GM12878 (cell line): ENCODE data around the gene SLC5A6. TPM values are rescaled to one million over a fixed set of nuclear protein-coding genes. Genes with fewer than 3 reads are reported as not detected.

Experiments
- ATAC-seq: fragments of 200-7000 bp; cut with Tn5 transposase; 3 replicates; pipeline ENCODE4 v1.9.1; 2020; ENCODE audit warnings: mild to moderate bottlenecking, moderate library complexity
- BruUV-seq: library from RNA; stranded (reverse); fragments of 400-500 nt; replicated peaks from 2 replicates; lab custom pipeline; 2021; lab: Mats Ljungman, UMichigan
- CTCF ChIA-PET: fragments of 300-600 bp; sonication (Branson Sonifier 250); formaldehyde crosslinking; extraction: SDS; loops from one replicate; lab custom pipeline; 2021; ENCODE audit warnings: inconsistent platforms; lab: Yijun Ruan, JAX
- POLR2A ChIA-PET: fragments of 350-600 bp; formaldehyde crosslinking; extraction: SDS; loops from one replicate; lab custom pipeline; 2021; ENCODE audit warnings: inconsistent platforms; lab: Charles Lee
- RAD21 ChIA-PET: fragments of 300-600 bp; sonication (Branson Sonifier 250); formaldehyde crosslinking; loops from one replicate; lab custom pipeline; 2023; ENCODE audit warnings: antibody characterized with exemption; ENCODE audit not compliant: unreplicated experiment; lab: Charles Lee
- SMC1A ChIA-PET: fragments of 300-600 bp; sonication (Branson Sonifier 250); formaldehyde crosslinking; loops from one replicate; lab custom pipeline; 2023; ENCODE audit not compliant: unreplicated experiment, uncharacterized antibody; lab: Charles Lee
- DNase-seq: peaks from one replicate; pipeline ENCODE4 v3.0.0-alpha.2; 2011; ENCODE audit warnings: low read depth, low spot score
- FAIRE-seq: peaks from 3 replicates; lab custom pipeline; 2011; peaks lifted over from hg19 to GRCh38; lab: Jason Lieb, UNC
- H2AFZ ChIP-seq: 2 replicates; pipeline ENCODE4 v1.6.0; 2011; ENCODE audit warnings: low read depth, low read length, control low read depth; ENCODE audit not compliant: control insufficient read depth
- H3K27ac ChIP-seq: 2 replicates; pipeline ENCODE4 v1.5.1; 2011; ENCODE audit warnings: control low read depth; ENCODE audit not compliant: control insufficient read depth, insufficient read depth
- H3K27me3 ChIP-seq, 2 experiments: replicated peaks in 1 of 2; 2 replicates each; pipeline versions ENCODE4 v1.6.0 to v1.6.1; 2011; ENCODE audit warnings: low read length in 1 of 2; ENCODE audit not compliant: control insufficient read depth in 2 of 2, insufficient read depth in 2 of 2
- H3K36me3 ChIP-seq, 2 experiments: 2 replicates each; pipeline ENCODE4 v1.5.1; 2011; ENCODE audit warnings: low read length in 1 of 2; ENCODE audit not compliant: control insufficient read depth in 2 of 2, insufficient read depth in 2 of 2
- H3K4me1 ChIP-seq: 2 replicates; pipeline ENCODE4 v1.6.1; 2011; ENCODE audit warnings: mild to moderate bottlenecking, low read length, moderate library complexity, mixed read lengths; ENCODE audit not compliant: control insufficient read depth, insufficient read depth
- H3K4me2 ChIP-seq: 2 replicates; pipeline ENCODE4 v1.6.0; 2011; ENCODE audit warnings: control low read depth; ENCODE audit not compliant: control insufficient read depth, insufficient read depth
- H3K4me3 ChIP-seq: fragments of 200-600 bp; sonication (generic); 2 replicates; pipeline ENCODE4 v1.5.1; 2016
- H3K79me2 ChIP-seq: 2 replicates; pipeline ENCODE4 v1.6.0; 2011; ENCODE audit warnings: low read length; ENCODE audit not compliant: control insufficient read depth, insufficient read depth
- H3K9ac ChIP-seq: 2 replicates; pipeline ENCODE4 v1.8.0; 2011; ENCODE audit warnings: low read length, control low read depth, mixed read lengths; ENCODE audit not compliant: control insufficient read depth, insufficient read depth
- H3K9me3 ChIP-seq: replicated peaks from 3 replicates; pipeline ENCODE4 v1.5.1; 2011; ENCODE audit warnings: mild to moderate bottlenecking, low read length; ENCODE audit not compliant: control insufficient read depth, insufficient read depth
- H4K20me1 ChIP-seq: 2 replicates; pipeline ENCODE4 v1.6.0; 2011; ENCODE audit not compliant: control insufficient read depth, insufficient read depth
- BHLHE40 ChIP-seq, 2 experiments: fragments of 450-650 bp in 1 of 2; IDR thresholded peaks; 2 replicates each; pipeline ENCODE4 v1.6.1; 2011 to 2017; ENCODE audit warnings: low read depth in 2 of 2, borderline replicate concordance in 1 of 2, improper control_type of control experiment in 1 of 2, low read length in 1 of 2, mild to moderate bottlenecking in 1 of 2
- CHD1 ChIP-seq: IDR thresholded peaks from 2 replicates; pipeline ENCODE4 v1.6.1; 2012; ENCODE audit warnings: low read depth, low read length, improper control_type of control experiment
- GABPA ChIP-seq: IDR thresholded peaks from 2 replicates; pipeline ENCODE4 v1.6.1; 2014; ENCODE audit warnings: antibody characterized with exemption, low read depth, mild to moderate bottlenecking, inconsistent platforms
- NR2C2 ChIP-seq: IDR thresholded peaks from 2 replicates; pipeline ENCODE4 v1.6.1; 2011; ENCODE audit warnings: borderline replicate concordance, low read depth; ENCODE audit not compliant: control insufficient read depth, insufficient read length
- POLR2AphosphoS5 ChIP-seq: IDR thresholded peaks from 2 replicates; pipeline ENCODE4 v1.6.1; 2011; ENCODE audit warnings: mild to moderate bottlenecking, low read length, inconsistent platforms
- RAD21 ChIP-seq: IDR thresholded peaks from 2 replicates; pipeline ENCODE4 v1.6.1; 2011; ENCODE audit warnings: mild to moderate bottlenecking, low read depth, low read length, moderate library complexity; ENCODE audit not compliant: insufficient read depth
- RELA ChIP-seq: fragments of 450-650 bp; IDR thresholded peaks from 2 replicates; pipeline ENCODE4 v1.8.0; 2014; ENCODE audit warnings: borderline replicate concordance; ENCODE audit not compliant: partially characterized antibody
- TARDBP ChIP-seq: IDR thresholded peaks from 2 replicates; pipeline ENCODE4 v1.6.1; 2016; ENCODE audit warnings: borderline replicate concordance
- ZBED1 ChIP-seq: IDR thresholded peaks from 2 replicates; pipeline ENCODE4 v1.6.1; 2016; ENCODE audit warnings: borderline replicate concordance
- ZNF274 ChIP-seq: IDR thresholded peaks from one replicate; pipeline ENCODE4 v1.8.0; 2011; ENCODE audit not compliant: insufficient read length, insufficient read depth
- WGBS: methylation state at CpG from one replicate; pipeline ENCODE4 v1.1.6; 2016; ENCODE audit warnings: low lambda C conversion rate; ENCODE audit not compliant: insufficient replicate concordance, insufficient coverage; ENCODE audit errors: missing lambda C conversion rate; 5-methylcytosine and 5-hydroxymethylcytosine counted together
- in situ Hi-C: fragments of 300-500 bp; cut with MboI; formaldehyde crosslinking; loops from 9 replicates; pipeline ENCODE4 v1.14.3; 2018; ENCODE audit warnings: mixed read lengths
- intact Hi-C: fragments of 100-400 bp; cut with micrococcal nuclease; formaldehyde crosslinking; loops from one replicate; pipeline ENCODE4 v1.14.2; 2022; ENCODE audit not compliant: unreplicated experiment
- polyA plus RNA-seq, 11 experiments: library from polyadenylated mRNA; depleted of rRNA in 4 of 11; unstranded in 6 of 11; stranded (reverse) in 5 of 11; fragments of >200 nt; fragmentation: Nextera tagmentation in 4 of 11; fragmentation: Illumina TruSeq in 1 of 11; extraction: Ambion mirVana in 4 of 11; extraction: Trizol in 1 of 11; gene quantifications; 1 replicate in 1 of 11; 2 replicates in 10 of 11; pipeline versions ENCODE4 v1.2.1 to v1.2.3, GENCODE V29; 2011 to 2016; ENCODE audit warnings: inconsistent platforms in 2 of 11, missing spikeins in 2 of 11, low read depth in 1 of 11
- total RNA-seq, 4 experiments: library from RNA; depleted of rRNA in 3 of 4; stranded (reverse); fragments of >200 nt in 3 of 4; fragmentation: Illumina TruSeq in 1 of 4; extraction: Trizol in 1 of 4; gene quantifications; 2 replicates each; pipeline versions ENCODE4 v1.2.1 to v1.2.3, GENCODE V29; 2013 to 2021
- TF ChIP-seq, protein P1 (sequence below): IDR thresholded peaks from 2 replicates; pipeline ENCODE4 v1.6.1; 2011; ENCODE audit warnings: mild to moderate bottlenecking, low read depth, low read length, moderate library complexity; ENCODE audit not compliant: insufficient replicate concordance
- TF ChIP-seq, protein P2 (sequence below): IDR thresholded peaks from 2 replicates; pipeline ENCODE4 v1.6.1; 2011; ENCODE audit warnings: low read depth, mild to moderate bottlenecking, low read length, moderate library complexity, borderline replicate concordance; ENCODE audit errors: extremely low read depth

The SLC5A6 gene
- total and polyA plus RNA-seq, 10 of the 15 experiments (the other 5 are each of a cell fraction or from before 2014, with no cell fraction given), result 13.1 to 101 (median 55.3) TPM

DNA sequence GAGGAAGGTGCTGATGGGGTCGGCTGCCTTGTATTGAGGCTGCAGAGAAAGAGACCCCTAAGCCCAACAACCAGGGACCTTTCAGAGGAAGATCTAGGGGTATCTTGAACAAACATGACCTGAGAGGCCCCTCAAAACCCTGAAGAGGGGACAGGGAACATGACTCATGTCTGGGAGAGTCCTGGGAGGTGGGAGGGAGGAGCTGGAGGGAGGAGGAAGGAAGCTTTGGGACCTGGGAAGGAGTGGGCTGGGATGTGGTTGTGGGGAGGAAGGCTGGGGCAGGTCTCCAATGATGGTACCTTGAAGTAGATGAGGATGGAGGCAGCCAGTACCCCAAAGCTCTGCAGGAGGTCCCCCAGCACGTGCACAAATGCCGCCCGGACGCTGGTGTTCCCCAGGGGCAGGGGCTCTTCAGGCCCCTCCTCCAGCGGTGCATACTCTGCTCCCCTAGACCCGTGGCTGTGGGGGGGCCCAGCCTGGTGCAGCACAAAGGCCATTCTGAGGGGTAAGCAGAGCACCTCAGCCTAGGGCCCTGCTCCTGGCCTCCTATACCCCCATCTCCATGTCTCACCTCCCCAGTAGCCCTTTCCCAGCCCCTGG, 44.9 kb upstream of the SLC5A6 start:
- ChIA-PET RAD21 (no interaction called here), CTCF (interaction anchor here (0.6 to 0.8 kb wide), 2 partner anchors 87 to 711 kb away, joined by 3 to 4 read pairs; no protein-coding TSS in a partner anchor), SMC1A (interaction anchor here (1.3 kb wide), 1 partner anchor 23 kb away, joined by 3 read pairs; no protein-coding TSS in a partner anchor), POLR2A (no interaction called here)
- TF ChIP-seq ZBED1 (no peak), BHLHE40 (IDR thresholded peaks at IDR 0.05; ENCODE audit: borderline replicate concordance in 1 of 2, low read depth in 2 of 2, low read length in 1 of 2) (0 out of 4 replicates have a peak, but pooled peaks of 1 of the 2 experiments have one; percentile 10)
- TF ChIP-seq, protein P1, sequence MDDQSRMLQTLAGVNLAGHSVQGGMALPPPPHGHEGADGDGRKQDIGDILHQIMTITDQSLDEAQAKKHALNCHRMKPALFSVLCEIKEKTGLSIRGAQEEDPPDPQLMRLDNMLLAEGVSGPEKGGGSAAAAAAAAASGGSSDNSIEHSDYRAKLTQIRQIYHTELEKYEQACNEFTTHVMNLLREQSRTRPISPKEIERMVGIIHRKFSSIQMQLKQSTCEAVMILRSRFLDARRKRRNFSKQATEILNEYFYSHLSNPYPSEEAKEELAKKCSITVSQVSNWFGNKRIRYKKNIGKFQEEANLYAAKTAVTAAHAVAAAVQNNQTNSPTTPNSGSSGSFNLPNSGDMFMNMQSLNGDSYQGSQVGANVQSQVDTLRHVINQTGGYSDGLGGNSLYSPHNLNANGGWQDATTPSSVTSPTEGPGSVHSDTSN, result no peak
- FAIRE-seq, result no peak
- in situ Hi-C loops, result no loop called here
- H3K27ac ChIP-seq, result no peak overlapping the region
- no peaks in the 10 kb centered on the region for H4K20me1 ChIP-seq
- no peaks in the 10 kb centered on the region for H3K79me2 ChIP-seq
- no peak for DNase-seq
- no peak overlapping the region for H3K4me3 ChIP-seq
- H3K27me3 ChIP-seq, result peaks cover 11 to 12% of the 10 kb centered on the region in 2 experiments
- H3K9me3 ChIP-seq, result no peaks in the 10 kb centered on the region
- ATAC-seq, result no peak
- WGBS, result 10% methylated on average over 7 of the region's 7 CpGs
- H3K4me2 ChIP-seq, result no peak overlapping the region
- intact Hi-C loops, result no loop called here
- no TSS peak for BruUV-seq
- H3K9ac ChIP-seq, result no peak overlapping the region
- no peaks in the 10 kb centered on the region for H3K36me3 ChIP-seq
- no peak overlapping the region for H2AFZ ChIP-seq
- H3K4me1 ChIP-seq, result no peaks in the 10 kb centered on the region

- in situ Hi-C loops, result no loop called here
- H3K36me3 ChIP-seq, result no peaks in the 10 kb centered on the region
- H2AFZ ChIP-seq, result no peak overlapping the region
- CTCF ChIA-PET, result interaction anchor here (0.6 to 1.6 kb wide), 3 partner anchors 12 to 64 kb away, joined by 3 to 4 read pairs (median 3); no protein-coding TSS in a partner anchor
- no peak overlapping the region for H3K27ac ChIP-seq
- intact Hi-C loops, result no loop called here
- H3K9ac ChIP-seq, result no peak overlapping the region
- no peaks in the 10 kb centered on the region for H3K79me2 ChIP-seq
- H3K4me3 ChIP-seq, result no peak overlapping the region
- 0% methylated on average over 1 of the region's 1 CpG for WGBS
- no TSS peak for BruUV-seq
- SMC1A ChIA-PET, result interaction anchor here (0.9 kb wide), 1 partner anchor 80 kb away, joined by 3 read pairs; no protein-coding TSS in a partner anchor
- no peak overlapping the region for H3K4me2 ChIP-seq
- ATAC-seq (no peak), FAIRE-seq (no peak), DNase-seq (no peak)
- TF ChIP-seq RELA (no peak), POLR2AphosphoS5 (no peak), GABPA (no peak), ZBED1 (no peak), TARDBP (no peak), NR2C2 (no peak), CHD1 (no peak), RAD21 (no peak), ZNF274 (no peak)
- TF ChIP-seq, protein P2, sequence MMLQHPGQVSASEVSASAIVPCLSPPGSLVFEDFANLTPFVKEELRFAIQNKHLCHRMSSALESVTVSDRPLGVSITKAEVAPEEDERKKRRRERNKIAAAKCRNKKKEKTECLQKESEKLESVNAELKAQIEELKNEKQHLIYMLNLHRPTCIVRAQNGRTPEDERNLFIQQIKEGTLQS, result no peak
- H3K27me3 ChIP-seq, result peaks cover 5 to 8% of the 10 kb centered on the region in 2 experiments; a peak in 3 of 4 replicates
- H4K20me1 ChIP-seq, result no peaks in the 10 kb centered on the region
- no peaks in the 10 kb centered on the region for H3K4me1 ChIP-seq
- RAD21 ChIA-PET, result no interaction called here
- POLR2A ChIA-PET, result no interaction called here
- no peaks in the 10 kb centered on the region for H3K9me3 ChIP-seq
Observed at GRCh38 chr2:27255660-27256059, 43.6 kb upstream of the SLC5A6 start.
